Measurements from ENCODE around the gene ZFR2. TPM values are rescaled to one million over a fixed set of nuclear protein-coding genes. Genes with fewer than 3 reads are reported as not detected.
"Not testable (repeated sequence)": the region's sequence is repeated elsewhere in the genome, so short reads cannot be mapped to it uniquely, and the experiment has no call there.

ZFR2 gene
- total RNA-seq, 6 experiments from 2014 or later, result not detected

GRCh38 chr19:3761382-3762129, 107.3 kb downstream of the ZFR2 start, which contains the start of gene APBA3:
TSS of gene APBA3 (minus strand) at chr19:3761692. CDS start at chr19:3760264, 1,428 bp downstream.
- H3K27me3 Mint-ChIP-seq (ENCODE audit: insufficient read depth), result peaks cover 1% of the 10 kb centered on the region; the same call in 1 of the 2 replicates
- H3K4me1 Mint-ChIP-seq (ENCODE audit: low read depth), result peaks cover 16% of the 10 kb centered on the region
- TF ChIP-seq, protein P1, sequence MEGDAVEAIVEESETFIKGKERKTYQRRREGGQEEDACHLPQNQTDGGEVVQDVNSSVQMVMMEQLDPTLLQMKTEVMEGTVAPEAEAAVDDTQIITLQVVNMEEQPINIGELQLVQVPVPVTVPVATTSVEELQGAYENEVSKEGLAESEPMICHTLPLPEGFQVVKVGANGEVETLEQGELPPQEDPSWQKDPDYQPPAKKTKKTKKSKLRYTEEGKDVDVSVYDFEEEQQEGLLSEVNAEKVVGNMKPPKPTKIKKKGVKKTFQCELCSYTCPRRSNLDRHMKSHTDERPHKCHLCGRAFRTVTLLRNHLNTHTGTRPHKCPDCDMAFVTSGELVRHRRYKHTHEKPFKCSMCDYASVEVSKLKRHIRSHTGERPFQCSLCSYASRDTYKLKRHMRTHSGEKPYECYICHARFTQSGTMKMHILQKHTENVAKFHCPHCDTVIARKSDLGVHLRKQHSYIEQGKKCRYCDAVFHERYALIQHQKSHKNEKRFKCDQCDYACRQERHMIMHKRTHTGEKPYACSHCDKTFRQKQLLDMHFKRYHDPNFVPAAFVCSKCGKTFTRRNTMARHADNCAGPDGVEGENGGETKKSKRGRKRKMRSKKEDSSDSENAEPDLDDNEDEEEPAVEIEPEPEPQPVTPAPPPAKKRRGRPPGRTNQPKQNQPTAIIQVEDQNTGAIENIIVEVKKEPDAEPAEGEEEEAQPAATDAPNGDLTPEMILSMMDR (IDR thresholded peaks at IDR 0.05), result peak; percentile 87
- H3K4me3 Mint-ChIP-seq, result peak within 1 kb of the TSS; percentile 98
- H3K36me3 Mint-ChIP-seq (ENCODE audit: low read depth), result peaks cover 9% of the 10 kb centered on the region; the same call in 1 of the 2 replicates
- H3K9me3 Mint-ChIP-seq, result no peaks in the 10 kb centered on the region
- peak; percentile 78 for DNase-seq
- peak within 1 kb of the TSS; percentile 100 for H3K27ac Mint-ChIP-seq

DNA sequence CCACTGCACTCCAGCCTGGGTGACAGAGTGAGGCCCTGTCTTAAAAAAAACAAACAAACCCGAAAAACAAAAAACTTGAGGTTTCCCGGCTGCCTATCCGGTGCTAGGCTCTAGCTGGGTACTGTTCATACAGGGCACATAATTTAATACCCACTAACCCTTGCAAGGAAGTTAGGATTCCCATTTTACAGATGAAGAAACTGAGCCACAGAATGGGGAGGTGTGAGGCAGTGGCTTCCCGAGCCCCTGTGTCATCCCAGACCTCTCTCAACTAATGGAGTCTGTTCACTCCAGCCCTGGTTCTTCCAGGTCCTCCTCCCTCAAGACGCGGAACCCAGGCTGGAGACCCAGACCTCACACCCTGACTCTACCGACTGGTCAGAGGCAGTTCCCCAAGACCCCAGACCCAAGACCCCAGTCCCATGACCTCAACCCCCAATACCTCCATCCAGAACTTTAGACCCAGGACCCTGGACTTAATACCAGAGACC, 107.9 kb downstream of the ZFR2 start:
- H3K36me3 Mint-ChIP-seq (ENCODE audit: low read depth), result peaks cover 6% of the 10 kb centered on the region; the same call in 1 of the 2 replicates
- peak overlapping the region; percentile 98 for H3K4me3 Mint-ChIP-seq
- TF ChIP-seq, protein P1 (IDR thresholded peaks at IDR 0.05), result no peak
- H3K4me1 Mint-ChIP-seq (ENCODE audit: low read depth), result peaks cover 16% of the 10 kb centered on the region
- peak overlapping the region; percentile 100 for H3K27ac Mint-ChIP-seq
- DNase-seq, result no peak
- no peaks in the 10 kb centered on the region for H3K9me3 Mint-ChIP-seq
- H3K27me3 Mint-ChIP-seq (ENCODE audit: insufficient read depth), result peaks cover 1% of the 10 kb centered on the region; the same call in 1 of the 2 replicates

GRCh38 chr19:3759482-3760254, 109.2 kb downstream of the ZFR2 start:
- Mint-ChIP-seq H3K4me1 (ENCODE audit: low read depth) (peaks cover 16% of the 10 kb centered on the region), H3K4me3 (peak overlapping the region; percentile 98), H3K9me3 (no peaks in the 10 kb centered on the region), H3K36me3 (ENCODE audit: low read depth) (peaks cover 6% of the 10 kb centered on the region; the same call in 1 of the 2 replicates), H3K27ac (no peak overlapping the region), H3K27me3 (ENCODE audit: insufficient read depth) (peaks cover 1% of the 10 kb centered on the region; the same call in 1 of the 2 replicates)
- TF ChIP-seq, protein P1 (IDR thresholded peaks at IDR 0.05), result no peak
- DNase-seq, result no peak

- not testable (repeated sequence) for H3K27me3 Mint-ChIP-seq (ENCODE audit: insufficient read depth); H3K9me3 Mint-ChIP-seq; H3K4me3 Mint-ChIP-seq; H3K27ac Mint-ChIP-seq; H3K36me3 Mint-ChIP-seq (ENCODE audit: low read depth); DNase-seq
- peaks cover 14% of the 10 kb centered on the region for H3K4me1 Mint-ChIP-seq (ENCODE audit: low read depth)
These were observed 110.5 kb downstream of the ZFR2 start for GRCh38 chr19:3758297-3758696.

DNA sequence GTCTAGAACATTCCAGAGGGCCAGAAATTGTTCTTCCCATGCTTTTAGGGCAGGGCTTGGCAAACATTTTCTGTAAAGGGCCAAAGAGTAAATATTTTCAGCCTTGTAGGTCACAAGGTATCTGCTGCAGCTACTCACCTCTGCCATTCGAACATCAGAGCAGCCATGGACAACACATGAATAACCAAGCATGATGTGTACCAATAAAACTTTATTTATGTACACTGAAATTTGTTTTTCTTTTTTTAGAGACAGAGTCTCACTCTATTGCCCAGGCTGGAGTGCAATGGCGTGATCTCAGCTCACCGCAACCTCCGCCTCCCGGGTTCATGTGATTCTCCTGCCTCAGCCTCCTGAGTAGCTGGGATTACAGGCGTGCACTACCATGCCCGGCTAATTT, 111.1 kb downstream of the ZFR2 start:
- not testable (repeated sequence) for DNase-seq; H3K27me3 Mint-ChIP-seq (ENCODE audit: insufficient read depth); H3K4me1 Mint-ChIP-seq (ENCODE audit: low read depth); H3K27ac Mint-ChIP-seq; H3K9me3 Mint-ChIP-seq; H3K4me3 Mint-ChIP-seq; H3K36me3 Mint-ChIP-seq (ENCODE audit: low read depth)

Other genes with a start within 250 kb of the ZFR2 start
- 10 to 100 TPM; 22.7 to 25.3 (median 24.9) TPM for gene CACTIN, start 242.2 kb downstream of the ZFR2 start, total RNA-seq (2021; fragmentation: NEBNext Ultra II Directional; extraction: Animal tissue kit (Norgen Biotek cat#: 25700))
- 10 to 100 TPM; 73.8 to 95.6 (median 78.7) TPM for gene PIP5K1C, start 168.6 kb downstream of the ZFR2 start, total RNA-seq (2021; fragmentation: NEBNext Ultra II Directional; extraction: Animal tissue kit (Norgen Biotek cat#: 25700))
- not detected for gene TJP3, start 160.7 kb downstream of the ZFR2 start, total RNA-seq (2021; fragmentation: NEBNext Ultra II Directional; extraction: Animal tissue kit (Norgen Biotek cat#: 25700))
- gene APBA3, start 107.3 kb downstream of the ZFR2 start, total RNA-seq (2021; fragmentation: NEBNext Ultra II Directional; extraction: Animal tissue kit (Norgen Biotek cat#: 25700)), result 10 to 100 TPM in 4 of 6 experiments, 1 to 10 TPM in 2; 9.1 to 13.8 (median 10.4) TPM
- 10 to 100 TPM; 69.9 to 84.3 (median 77.9) TPM for gene MRPL54, start 106.4 kb downstream of the ZFR2 start, total RNA-seq (2021; fragmentation: NEBNext Ultra II Directional; extraction: Animal tissue kit (Norgen Biotek cat#: 25700))
- not detected for gene RAX2, start 96.8 kb downstream of the ZFR2 start, total RNA-seq (2021; fragmentation: NEBNext Ultra II Directional; extraction: Animal tissue kit (Norgen Biotek cat#: 25700))
- not detected for gene MATK, start 82.7 kb downstream of the ZFR2 start, total RNA-seq (2021; fragmentation: NEBNext Ultra II Directional; extraction: Animal tissue kit (Norgen Biotek cat#: 25700))
- not detected for gene ATCAY, start 11.6 kb upstream of the ZFR2 start, total RNA-seq (2021; fragmentation: NEBNext Ultra II Directional; extraction: Animal tissue kit (Norgen Biotek cat#: 25700))
- gene NMRK2, start 64.0 kb upstream of the ZFR2 start, total RNA-seq (2021; fragmentation: NEBNext Ultra II Directional; extraction: Animal tissue kit (Norgen Biotek cat#: 25700)), result not detected
- 100 to 1,000 TPM; 116 to 140 (median 128) TPM for gene DAPK3, start 102.1 kb upstream of the ZFR2 start, total RNA-seq (2021; fragmentation: NEBNext Ultra II Directional; extraction: Animal tissue kit (Norgen Biotek cat#: 25700))
- 1,000 to 10,000 TPM; 2,555 to 2,867 (median 2,696) TPM for gene EEF2, start 116.4 kb upstream of the ZFR2 start, total RNA-seq (2021; fragmentation: NEBNext Ultra II Directional; extraction: Animal tissue kit (Norgen Biotek cat#: 25700))
- gene PIAS4, start 138.7 kb upstream of the ZFR2 start, total RNA-seq (2021; fragmentation: NEBNext Ultra II Directional; extraction: Animal tissue kit (Norgen Biotek cat#: 25700)), result 10 to 100 TPM; 20.0 to 26.0 (median 23.3) TPM
- 10 to 100 TPM; 40.8 to 47.6 (median 43.6) TPM for gene ZBTB7A, start 197.9 kb upstream of the ZFR2 start, total RNA-seq (2021; fragmentation: NEBNext Ultra II Directional; extraction: Animal tissue kit (Norgen Biotek cat#: 25700))